ENCODE measurements around the gene BAIAP2L2.

DNA sequence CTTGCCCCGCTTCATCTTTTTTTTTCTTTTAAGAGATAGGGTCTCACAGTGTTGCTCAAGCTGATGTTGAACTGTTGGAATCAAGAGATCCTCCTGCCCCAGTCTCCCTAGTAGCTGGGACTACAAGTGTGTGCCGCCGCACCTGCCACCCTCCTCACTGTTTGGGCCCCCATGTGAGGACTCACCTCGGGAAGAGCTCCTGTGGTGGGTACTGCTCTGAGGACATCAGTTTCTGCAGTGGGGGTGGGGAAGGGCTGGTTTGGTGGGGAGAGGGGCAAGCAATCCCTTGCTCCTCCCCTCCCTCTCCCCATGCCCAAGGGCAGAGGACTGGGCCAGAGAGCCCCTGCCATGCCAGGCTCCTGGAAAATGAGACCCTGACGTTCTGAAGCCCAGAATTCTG lies 25.0 kb downstream of the BAIAP2L2 start:
- TF ChIP-seq, protein P1, sequence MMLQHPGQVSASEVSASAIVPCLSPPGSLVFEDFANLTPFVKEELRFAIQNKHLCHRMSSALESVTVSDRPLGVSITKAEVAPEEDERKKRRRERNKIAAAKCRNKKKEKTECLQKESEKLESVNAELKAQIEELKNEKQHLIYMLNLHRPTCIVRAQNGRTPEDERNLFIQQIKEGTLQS (IDR thresholded peaks at IDR 0.05; ENCODE audit: borderline replicate concordance, extremely low read depth, low read depth, low read length): no peak
- TF ChIP-seq BMI1 (IDR thresholded peaks at IDR 0.05; ENCODE audit: borderline replicate concordance): no peak
- TF ChIP-seq MYC (IDR thresholded peaks at IDR 0.05; ENCODE audit: insufficient read depth, insufficient read length, insufficient replicate concordance, low read length, severe bottlenecking): no peak
- no peak for TF ChIP-seq ESRRA (IDR thresholded peaks at IDR 0.05; ENCODE audit: low read length)
- TF ChIP-seq, protein P2, sequence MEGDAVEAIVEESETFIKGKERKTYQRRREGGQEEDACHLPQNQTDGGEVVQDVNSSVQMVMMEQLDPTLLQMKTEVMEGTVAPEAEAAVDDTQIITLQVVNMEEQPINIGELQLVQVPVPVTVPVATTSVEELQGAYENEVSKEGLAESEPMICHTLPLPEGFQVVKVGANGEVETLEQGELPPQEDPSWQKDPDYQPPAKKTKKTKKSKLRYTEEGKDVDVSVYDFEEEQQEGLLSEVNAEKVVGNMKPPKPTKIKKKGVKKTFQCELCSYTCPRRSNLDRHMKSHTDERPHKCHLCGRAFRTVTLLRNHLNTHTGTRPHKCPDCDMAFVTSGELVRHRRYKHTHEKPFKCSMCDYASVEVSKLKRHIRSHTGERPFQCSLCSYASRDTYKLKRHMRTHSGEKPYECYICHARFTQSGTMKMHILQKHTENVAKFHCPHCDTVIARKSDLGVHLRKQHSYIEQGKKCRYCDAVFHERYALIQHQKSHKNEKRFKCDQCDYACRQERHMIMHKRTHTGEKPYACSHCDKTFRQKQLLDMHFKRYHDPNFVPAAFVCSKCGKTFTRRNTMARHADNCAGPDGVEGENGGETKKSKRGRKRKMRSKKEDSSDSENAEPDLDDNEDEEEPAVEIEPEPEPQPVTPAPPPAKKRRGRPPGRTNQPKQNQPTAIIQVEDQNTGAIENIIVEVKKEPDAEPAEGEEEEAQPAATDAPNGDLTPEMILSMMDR (IDR thresholded peaks at IDR 0.05 in 2 of 3, conservative IDR thresholded peaks at IDR 0.05 in 1 of 3; ENCODE audit: control insufficient read depth in 2 of 3, extremely low read depth in 1 of 3, insufficient read depth in 1 of 3, low read depth in 3 of 3, low read length in 3 of 3): no peak
- TF ChIP-seq, protein P3, sequence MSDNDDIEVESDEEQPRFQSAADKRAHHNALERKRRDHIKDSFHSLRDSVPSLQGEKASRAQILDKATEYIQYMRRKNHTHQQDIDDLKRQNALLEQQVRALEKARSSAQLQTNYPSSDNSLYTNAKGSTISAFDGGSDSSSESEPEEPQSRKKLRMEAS (IDR thresholded peaks at IDR 0.05; ENCODE audit: low read depth, low read length): no peak
- no peak for TF ChIP-seq EZH2 (IDR thresholded peaks at IDR 0.05; ENCODE audit: borderline replicate concordance, control insufficient read depth, low read depth, low read length)
- TF ChIP-seq POU2F2 (IDR thresholded peaks at IDR 0.05; ENCODE audit: borderline replicate concordance, low read depth, low read length): no peak
- no peak for TF ChIP-seq JUNB (IDR thresholded peaks at IDR 0.05)
- TF ChIP-seq NBN (IDR thresholded peaks at IDR 0.05): no peak
- no peak for TF ChIP-seq EED (IDR thresholded peaks at IDR 0.05; ENCODE audit: low read depth)
- no peak for TF ChIP-seq NFYA (IDR thresholded peaks at IDR 0.05; ENCODE audit: borderline replicate concordance, low read depth, low read length)
- TF ChIP-seq, protein P4, sequence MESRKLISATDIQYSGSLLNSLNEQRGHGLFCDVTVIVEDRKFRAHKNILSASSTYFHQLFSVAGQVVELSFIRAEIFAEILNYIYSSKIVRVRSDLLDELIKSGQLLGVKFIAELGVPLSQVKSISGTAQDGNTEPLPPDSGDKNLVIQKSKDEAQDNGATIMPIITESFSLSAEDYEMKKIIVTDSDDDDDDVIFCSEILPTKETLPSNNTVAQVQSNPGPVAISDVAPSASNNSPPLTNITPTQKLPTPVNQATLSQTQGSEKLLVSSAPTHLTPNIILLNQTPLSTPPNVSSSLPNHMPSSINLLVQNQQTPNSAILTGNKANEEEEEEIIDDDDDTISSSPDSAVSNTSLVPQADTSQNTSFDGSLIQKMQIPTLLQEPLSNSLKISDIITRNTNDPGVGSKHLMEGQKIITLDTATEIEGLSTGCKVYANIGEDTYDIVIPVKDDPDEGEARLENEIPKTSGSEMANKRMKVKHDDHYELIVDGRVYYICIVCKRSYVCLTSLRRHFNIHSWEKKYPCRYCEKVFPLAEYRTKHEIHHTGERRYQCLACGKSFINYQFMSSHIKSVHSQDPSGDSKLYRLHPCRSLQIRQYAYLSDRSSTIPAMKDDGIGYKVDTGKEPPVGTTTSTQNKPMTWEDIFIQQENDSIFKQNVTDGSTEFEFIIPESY (IDR thresholded peaks at IDR 0.05): no peak
- TF ChIP-seq, protein P5, sequence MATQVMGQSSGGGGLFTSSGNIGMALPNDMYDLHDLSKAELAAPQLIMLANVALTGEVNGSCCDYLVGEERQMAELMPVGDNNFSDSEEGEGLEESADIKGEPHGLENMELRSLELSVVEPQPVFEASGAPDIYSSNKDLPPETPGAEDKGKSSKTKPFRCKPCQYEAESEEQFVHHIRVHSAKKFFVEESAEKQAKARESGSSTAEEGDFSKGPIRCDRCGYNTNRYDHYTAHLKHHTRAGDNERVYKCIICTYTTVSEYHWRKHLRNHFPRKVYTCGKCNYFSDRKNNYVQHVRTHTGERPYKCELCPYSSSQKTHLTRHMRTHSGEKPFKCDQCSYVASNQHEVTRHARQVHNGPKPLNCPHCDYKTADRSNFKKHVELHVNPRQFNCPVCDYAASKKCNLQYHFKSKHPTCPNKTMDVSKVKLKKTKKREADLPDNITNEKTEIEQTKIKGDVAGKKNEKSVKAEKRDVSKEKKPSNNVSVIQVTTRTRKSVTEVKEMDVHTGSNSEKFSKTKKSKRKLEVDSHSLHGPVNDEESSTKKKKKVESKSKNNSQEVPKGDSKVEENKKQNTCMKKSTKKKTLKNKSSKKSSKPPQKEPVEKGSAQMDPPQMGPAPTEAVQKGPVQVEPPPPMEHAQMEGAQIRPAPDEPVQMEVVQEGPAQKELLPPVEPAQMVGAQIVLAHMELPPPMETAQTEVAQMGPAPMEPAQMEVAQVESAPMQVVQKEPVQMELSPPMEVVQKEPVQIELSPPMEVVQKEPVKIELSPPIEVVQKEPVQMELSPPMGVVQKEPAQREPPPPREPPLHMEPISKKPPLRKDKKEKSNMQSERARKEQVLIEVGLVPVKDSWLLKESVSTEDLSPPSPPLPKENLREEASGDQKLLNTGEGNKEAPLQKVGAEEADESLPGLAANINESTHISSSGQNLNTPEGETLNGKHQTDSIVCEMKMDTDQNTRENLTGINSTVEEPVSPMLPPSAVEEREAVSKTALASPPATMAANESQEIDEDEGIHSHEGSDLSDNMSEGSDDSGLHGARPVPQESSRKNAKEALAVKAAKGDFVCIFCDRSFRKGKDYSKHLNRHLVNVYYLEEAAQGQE (IDR thresholded peaks at IDR 0.05; ENCODE audit: low read depth, low read length): no peak

Measured in GM12878 (cell line).